Endothelial cell of umbilical vein (primary cell): ENCODE data around the gene SLC25A26. TPM values are rescaled to one million over a fixed set of nuclear protein-coding genes. Genes with fewer than 3 reads are reported as not detected.

Source experiments
- BruUV-seq: library from RNA; stranded (reverse); fragments of 400-500 nt; replicated peaks from 2 replicates; lab custom pipeline; 2021; lab: Mats Ljungman, UMichigan
- CTCF ChIA-PET: fragments of 300-600, 350-600 bp; sonication (Branson Sonifier 250); formaldehyde crosslinking; loops from one replicate; lab custom pipeline; 2021; ENCODE audit warnings: antibody characterized with exemption, inconsistent platforms; lab: Charles Lee
- POLR2A ChIA-PET: fragments of 300-600, 350-600 bp; sonication (Branson Sonifier 250); formaldehyde crosslinking; loops from one replicate; lab custom pipeline; 2021; ENCODE audit warnings: antibody characterized with exemption, inconsistent platforms; lab: Charles Lee
- DNase-seq: peaks from one replicate; pipeline ENCODE4 v3.0.0-alpha.2; 2011; ENCODE audit warnings: low read depth, low spot score
- FAIRE-seq: peaks from 2 replicates; lab custom pipeline; 2011; peaks lifted over from hg19 to GRCh38; lab: Jason Lieb, UNC
- H2AFZ ChIP-seq: 2 replicates; pipeline ENCODE4 v1.6.0; 2012; ENCODE audit warnings: low read depth, low read length, control low read depth, inconsistent platforms
- H3K27ac ChIP-seq: 2 replicates; pipeline ENCODE4 v1.5.1; 2011; ENCODE audit warnings: low read depth, mild to moderate bottlenecking, control low read depth, low read length, moderate library complexity; ENCODE audit not compliant: insufficient read depth
- H3K27me3 ChIP-seq, 2 experiments: 2 replicates each; pipeline versions ENCODE4 v1.6.0 to v1.6.1; 2011; ENCODE audit warnings: low read length in 2 of 2, mixed read lengths in 1 of 2; ENCODE audit not compliant: control insufficient read depth in 2 of 2, insufficient read depth in 2 of 2
- H3K36me3 ChIP-seq, 2 experiments: 2 replicates in 1 of 2; 3 replicates in 1 of 2; pipeline ENCODE4 v1.5.1; 2011; ENCODE audit warnings: low read length in 2 of 2, mild to moderate bottlenecking in 1 of 2, moderate library complexity in 1 of 2; ENCODE audit not compliant: control insufficient read depth in 2 of 2, insufficient read depth in 2 of 2; ENCODE audit errors: extremely low read depth in 1 of 2
- H3K4me1 ChIP-seq: 3 replicates; pipeline ENCODE4 v1.5.1; 2011; ENCODE audit warnings: mild to moderate bottlenecking, low read length; ENCODE audit not compliant: control insufficient read depth, insufficient read depth; ENCODE audit errors: extremely low read depth
- H3K4me2 ChIP-seq: 2 replicates; pipeline ENCODE4 v1.6.1; 2011; ENCODE audit warnings: low read length, control low read depth, mixed read lengths; ENCODE audit not compliant: insufficient read depth
- H3K4me3 ChIP-seq, 3 experiments: fragments of 200-600 bp in 1 of 3; sonication (generic), shearing (Covaris generic) in 1 of 3; replicated peaks in 1 of 3; 2 replicates each; pipeline ENCODE4 v1.5.1; 2011 to 2016; ENCODE audit warnings: control low read depth in 3 of 3, low read length in 3 of 3, mild to moderate bottlenecking in 2 of 3, inconsistent platforms in 1 of 3, low read depth in 1 of 3, moderate library complexity in 1 of 3; ENCODE audit not compliant: insufficient read depth in 1 of 3
- H3K79me2 ChIP-seq: 2 replicates; pipeline ENCODE4 v1.6.0; 2012; ENCODE audit warnings: low read length, inconsistent platforms; ENCODE audit not compliant: control insufficient read depth, insufficient read depth
- H3K9ac ChIP-seq: replicated peaks from 2 replicates; pipeline ENCODE3; 2011; ENCODE audit warnings: low read length, control low read depth; ENCODE audit not compliant: insufficient read depth; ENCODE audit errors: extremely low read depth
- H3K9me1 ChIP-seq: replicated peaks from 3 replicates; pipeline ENCODE4 v1.6.0; 2011; ENCODE audit warnings: mild to moderate bottlenecking, low read length; ENCODE audit not compliant: control insufficient read depth, insufficient read depth; ENCODE audit errors: extremely low read depth
- H3K9me3 ChIP-seq: replicated peaks from 2 replicates; pipeline ENCODE4 v1.5.1; 2012; ENCODE audit warnings: low read length, inconsistent platforms; ENCODE audit not compliant: control insufficient read depth, insufficient read depth
- H4K20me1 ChIP-seq: replicated peaks from 2 replicates; pipeline ENCODE3; 2011; ENCODE audit warnings: mild to moderate bottlenecking, low read length; ENCODE audit not compliant: control insufficient read depth, insufficient read depth; ENCODE audit errors: extremely low read depth
- EZH2 ChIP-seq: IDR thresholded peaks from 2 replicates; pipeline ENCODE4 v1.6.1; 2012; ENCODE audit warnings: borderline replicate concordance, low read depth, mild to moderate bottlenecking, moderate library complexity, low read length, inconsistent platforms; ENCODE audit not compliant: severe bottlenecking
- FOS ChIP-seq: IDR thresholded peaks from 2 replicates; pipeline ENCODE4 v1.6.1; 2011; ENCODE audit warnings: mild to moderate bottlenecking, low read length, moderate library complexity, borderline replicate concordance; ENCODE audit not compliant: insufficient read depth
- GATA2 ChIP-seq: IDR thresholded peaks from 2 replicates; pipeline ENCODE4 v1.7.0; 2011; ENCODE audit warnings: low read depth, mild to moderate bottlenecking, moderate library complexity, mixed read lengths, low read length; ENCODE audit not compliant: insufficient read length, insufficient read depth
- JUN ChIP-seq: IDR thresholded peaks from 2 replicates; pipeline ENCODE4 v1.6.1; 2011; ENCODE audit warnings: borderline replicate concordance, low read depth; ENCODE audit not compliant: insufficient read length, insufficient read depth
- MAX ChIP-seq: IDR thresholded peaks from 2 replicates; pipeline ENCODE4 v1.6.1; 2011; ENCODE audit not compliant: insufficient read depth, insufficient read length
- MYC ChIP-seq: IDR thresholded peaks from one replicate; pipeline ENCODE4 v1.6.1; 2011; ENCODE audit warnings: mild to moderate bottlenecking, low read depth, low read length
- POLR2A ChIP-seq: IDR thresholded peaks from 2 replicates; pipeline ENCODE4 v1.6.1; 2012; ENCODE audit warnings: low read depth, mild to moderate bottlenecking, control low read depth, low read length
- POLR2AphosphoS5 ChIP-seq: IDR thresholded peaks from 2 replicates; pipeline ENCODE4 v1.6.1; 2012; ENCODE audit warnings: low read depth, mild to moderate bottlenecking, control low read depth, low read length, moderate library complexity; ENCODE audit not compliant: insufficient read depth
- dilution Hi-C: fragments of 300-500 bp; cut with MboI; formaldehyde crosslinking; loops from one replicate; pipeline ENCODE4 v1.15.0; 2019; ENCODE audit warnings: low sequenced_read_pairs; ENCODE audit not compliant: extremely low pct_ligation_motif_present
- intact Hi-C: fragments of 100-400 bp; cut with micrococcal nuclease; formaldehyde crosslinking; loops from one replicate; pipeline ENCODE4 v1.10.0; 2022
- polyA plus RNA-seq, 4 experiments: library from polyadenylated mRNA; depleted of rRNA in 3 of 4; stranded (reverse) in 3 of 4; unstranded in 1 of 4; fragments of >200 nt; gene quantifications; 2 replicates each; pipeline versions ENCODE4 v1.2.1 to v1.2.3, GENCODE V29; 2011 to 2012; ENCODE audit warnings: missing spikeins in 1 of 4
- total RNA-seq: library from RNA; stranded (reverse); gene quantifications from 2 replicates; pipeline ENCODE4 v1.2.3, GENCODE V29; 2021
- TF ChIP-seq, protein P1 (sequence below), 2 donors: IDR thresholded peaks; 1 replicate in 1 of 2; 2 replicates in 1 of 2; pipeline ENCODE4 v1.5.1; 2011; ENCODE audit warnings: low read length in 2 of 2, mild to moderate bottlenecking in 2 of 2, moderate library complexity in 2 of 2, control low read depth in 1 of 2, inconsistent platforms in 1 of 2, low read depth in 1 of 2; ENCODE audit not compliant: insufficient read depth in 1 of 2; ENCODE audit errors: extremely low read depth in 1 of 2

SLC25A26 gene
- total and polyA plus RNA-seq, 2 donors (not counting 3 experiments of a cell fraction or from before 2014, with no cell fraction given), result 11.8 to 23.5 TPM

GRCh38 chr3:66396888-66397287, 176.1 kb downstream of the SLC25A26 start:
- FAIRE-seq (no peak), DNase-seq (no peak)
- Histone ChIP-seq H4K20me1 (no peaks in the 10 kb centered on the region), H3K4me1 (peaks cover 37% of the 10 kb centered on the region), H3K4me2 (no peak overlapping the region), H3K36me3 (peaks cover 9 to 33% of the 10 kb centered on the region in 2 experiments), H3K27ac (no peak overlapping the region), H3K9me3 (no peaks in the 10 kb centered on the region), H3K9ac (no peak overlapping the region), H2AFZ (no peak overlapping the region), H3K79me2 (no peaks in the 10 kb centered on the region), H3K9me1 (no peaks in the 10 kb centered on the region), H3K27me3 (no peaks in the 10 kb centered on the region), H3K4me3 (no peak overlapping the region)
- dilution Hi-C loops (loop anchor here (25.0 kb wide), 1 partner anchor 415 kb away; no protein-coding TSS in a partner anchor), intact Hi-C loops (no loop called here)
- ChIA-PET CTCF (interaction anchor here (1.2 to 1.4 kb wide), 2 partner anchors 11 to 19 kb away, joined by 5 to 10 read pairs; no protein-coding TSS in a partner anchor), POLR2A (interaction anchor here (0.6 kb wide), 1 partner anchor 99 kb away, joined by 3 read pairs; no protein-coding TSS in a partner anchor)
- no TSS peak for BruUV-seq
- TF ChIP-seq MYC (no peak), POLR2A (no peak), JUN (no peak), EZH2 (no peak)

- POLR2A ChIA-PET, result interaction anchor here (0.5 kb wide), 1 partner anchor 87 kb away, joined by 3 read pairs; no protein-coding TSS in a partner anchor
These were observed 176.9 kb downstream of the SLC25A26 start for GRCh38 chr3:66397745-66398144.

More at GRCh38 chr3:66397745-66398144, 176.9 kb downstream of the SLC25A26 start:
- Histone ChIP-seq H3K27ac (no peak overlapping the region), H3K9me3 (no peaks in the 10 kb centered on the region), H3K27me3 (no peaks in the 10 kb centered on the region), H2AFZ (no peak overlapping the region), H3K9me1 (no peaks in the 10 kb centered on the region), H3K4me2 (no peak overlapping the region), H3K4me3 (no peak overlapping the region), H3K4me1 (peaks cover 37% of the 10 kb centered on the region), H3K36me3 (peaks cover 9 to 32% of the 10 kb centered on the region in 2 experiments), H3K9ac (no peak overlapping the region), H4K20me1 (no peaks in the 10 kb centered on the region), H3K79me2 (no peaks in the 10 kb centered on the region)
- dilution Hi-C loops (loop anchor here (25.0 kb wide), 1 partner anchor 415 kb away; no protein-coding TSS in a partner anchor), intact Hi-C loops (no loop called here)
- DNase-seq (no peak), FAIRE-seq (no peak)
- BruUV-seq, result no TSS peak
- no peak for TF ChIP-seq GATA2
- TF ChIP-seq FOS, result no peak
- no peak for TF ChIP-seq JUN
- TF ChIP-seq MAX, result no peak
- TF ChIP-seq, protein P1, sequence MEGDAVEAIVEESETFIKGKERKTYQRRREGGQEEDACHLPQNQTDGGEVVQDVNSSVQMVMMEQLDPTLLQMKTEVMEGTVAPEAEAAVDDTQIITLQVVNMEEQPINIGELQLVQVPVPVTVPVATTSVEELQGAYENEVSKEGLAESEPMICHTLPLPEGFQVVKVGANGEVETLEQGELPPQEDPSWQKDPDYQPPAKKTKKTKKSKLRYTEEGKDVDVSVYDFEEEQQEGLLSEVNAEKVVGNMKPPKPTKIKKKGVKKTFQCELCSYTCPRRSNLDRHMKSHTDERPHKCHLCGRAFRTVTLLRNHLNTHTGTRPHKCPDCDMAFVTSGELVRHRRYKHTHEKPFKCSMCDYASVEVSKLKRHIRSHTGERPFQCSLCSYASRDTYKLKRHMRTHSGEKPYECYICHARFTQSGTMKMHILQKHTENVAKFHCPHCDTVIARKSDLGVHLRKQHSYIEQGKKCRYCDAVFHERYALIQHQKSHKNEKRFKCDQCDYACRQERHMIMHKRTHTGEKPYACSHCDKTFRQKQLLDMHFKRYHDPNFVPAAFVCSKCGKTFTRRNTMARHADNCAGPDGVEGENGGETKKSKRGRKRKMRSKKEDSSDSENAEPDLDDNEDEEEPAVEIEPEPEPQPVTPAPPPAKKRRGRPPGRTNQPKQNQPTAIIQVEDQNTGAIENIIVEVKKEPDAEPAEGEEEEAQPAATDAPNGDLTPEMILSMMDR (IDR thresholded peaks at IDR 0.05; ENCODE audit: extremely low read depth in 1 of 2, insufficient read depth in 1 of 2, low read depth in 1 of 2, low read length in 2 of 2), result no peak
- no peak for TF ChIP-seq MYC
- TF ChIP-seq POLR2AphosphoS5, result no peak
- TF ChIP-seq POLR2A, result no peak
- TF ChIP-seq EZH2, result no peak
- CTCF ChIA-PET, result interaction anchor here (0.6 to 1.4 kb wide), 3 partner anchors 20 to 721 kb away, joined by 3 to 5 read pairs (median 3); no protein-coding TSS in a partner anchor
